HepG2 (cell line): Measurements from ENCODE around the gene FUT8. TPM values are rescaled to one million over a fixed set of nuclear protein-coding genes. Genes with fewer than 3 reads are reported as not detected.
"Not testable (repeated sequence)": the region's sequence is repeated elsewhere in the genome, so short reads cannot be mapped to it uniquely, and the experiment has no call there.

Experiments
- ATAC-seq: fragments of 200-7000 bp; cut with Tn5 transposase; 3 replicates; pipeline ENCODE4 v1.9.1; 2020; ENCODE audit warnings: mild to moderate bottlenecking, moderate library complexity
- BruUV-seq: library from RNA; stranded (reverse); fragments of 400-500 nt; replicated peaks from 2 replicates; lab custom pipeline; 2021; lab: Mats Ljungman, UMichigan
- CTCF ChIA-PET: fragments of 300-600 bp; formaldehyde crosslinking; extraction: SDS; loops from one replicate; lab custom pipeline; 2021; ENCODE audit warnings: low total read pairs, inconsistent platforms, low intra/inter-chr PET ratio; lab: Yijun Ruan, JAX
- POLR2A ChIA-PET: fragments of 350-600 bp; sonication (Branson Sonifier 250); formaldehyde crosslinking; loops from one replicate; lab custom pipeline; 2020; ENCODE audit warnings: antibody characterized with exemption, inconsistent platforms; lab: Yijun Ruan, JAX
- DNase-seq: peaks from one replicate; pipeline ENCODE4 v3.0.0-alpha.2; 2015; ENCODE audit warnings: low spot score
- FAIRE-seq: peaks from 3 replicates; lab custom pipeline; 2011; peaks lifted over from hg19 to GRCh38; lab: Jason Lieb, UNC
- H2AFZ ChIP-seq: one replicate; pipeline ENCODE4 v1.6.1; 2011; ENCODE audit warnings: low read length, inconsistent platforms
- H3K27ac ChIP-seq: fragments of 300-600 bp; 3 replicates; pipeline ENCODE4 v1.8.0; 2011; ENCODE audit warnings: mixed run types, mild to moderate bottlenecking, mixed read lengths, low read length, inconsistent platforms; ENCODE audit not compliant: insufficient read depth; ENCODE audit errors: extremely low read length
- H3K27me3 ChIP-seq, 2 experiments: fragments of 200-600 bp in 1 of 2; 2 replicates in 1 of 2; 3 replicates in 1 of 2; pipeline versions ENCODE4 v1.6.0 to v1.8.0; 2011; ENCODE audit warnings: low read length in 2 of 2, mild to moderate bottlenecking in 2 of 2, moderate library complexity in 2 of 2, inconsistent platforms in 1 of 2; ENCODE audit not compliant: insufficient read depth in 2 of 2, control insufficient read depth in 1 of 2
- H3K36me3 ChIP-seq, 2 experiments: fragments of 200-600 bp in 1 of 2; replicated peaks in 1 of 2; 2 replicates in 1 of 2; 3 replicates in 1 of 2; pipeline versions ENCODE4 v1.5.1 to v1.8.0; 2011; ENCODE audit warnings: low read length in 2 of 2, inconsistent platforms in 1 of 2; ENCODE audit not compliant: insufficient read depth in 2 of 2, control insufficient read depth in 1 of 2
- H3K4me1 ChIP-seq: 2 replicates; pipeline ENCODE4 v1.5.1; 2012; ENCODE audit warnings: low read length, inconsistent platforms; ENCODE audit not compliant: insufficient read depth
- H3K4me2 ChIP-seq: 2 replicates; pipeline ENCODE4 v1.6.0; 2011; ENCODE audit warnings: low read depth, low read length, inconsistent platforms
- H3K4me3 ChIP-seq, 3 experiments: fragments of 200-600 bp in 1 of 3; sonication (generic), shearing (Covaris generic) in 1 of 3; replicated peaks in 1 of 3; 2 replicates each; pipeline ENCODE4 v1.5.1; 2011 to 2016; ENCODE audit warnings: low read length in 3 of 3, inconsistent platforms in 2 of 3, low read depth in 2 of 3, mild to moderate bottlenecking in 2 of 3, control low read depth in 1 of 3, mixed read lengths in 1 of 3; ENCODE audit not compliant: insufficient read depth in 1 of 3
- H3K79me2 ChIP-seq: one replicate; pipeline ENCODE4 v1.6.1; 2011; ENCODE audit warnings: low read length, inconsistent platforms; ENCODE audit not compliant: insufficient read depth
- H3K9ac ChIP-seq: 2 replicates; pipeline ENCODE4 v1.6.0; 2011; ENCODE audit warnings: mild to moderate bottlenecking, low read depth, low read length, inconsistent platforms; ENCODE audit not compliant: insufficient read depth
- H3K9me3 ChIP-seq: 2 replicates; pipeline ENCODE4 v1.5.1; 2012; ENCODE audit warnings: mild to moderate bottlenecking, low read length
- H4K20me1 ChIP-seq: 2 replicates; pipeline ENCODE4 v1.6.0; 2011; ENCODE audit warnings: inconsistent platforms, mild to moderate bottlenecking, low read length, moderate library complexity; ENCODE audit not compliant: insufficient read depth
- ADNP ChIP-seq: sonication (generic); formaldehyde crosslinking; IDR thresholded peaks from 2 replicates; pipeline ENCODE4 v1.4.0; 2020; ENCODE audit warnings: missing genetic modification reagents
- FLYWCH1 ChIP-seq: sonication (generic); formaldehyde crosslinking; IDR thresholded peaks from 2 replicates; pipeline ENCODE4 v1.8.1; 2023; ENCODE audit warnings: mild to moderate bottlenecking, missing genetic modification reagents
- GFI1 ChIP-seq: sonication (generic); formaldehyde crosslinking; IDR thresholded peaks from 2 replicates; pipeline ENCODE4 v1.5.0; 2020; ENCODE audit warnings: missing genetic modification reagents, mild to moderate bottlenecking, borderline replicate concordance
- GMEB2 ChIP-seq: IDR thresholded peaks from 2 replicates; pipeline ENCODE4 v1.6.1; 2016; ENCODE audit warnings: missing biosample characterization, missing genetic modification reagents, low read depth
- MED1 ChIP-seq: sonication (generic); formaldehyde crosslinking; IDR thresholded peaks from 2 replicates; pipeline ENCODE4 v1.4.0; 2020; ENCODE audit warnings: missing genetic modification reagents
- NR3C1 ChIP-seq: sonication (generic); formaldehyde crosslinking; IDR thresholded peaks from 2 replicates; pipeline ENCODE4 v1.4.0; 2020; ENCODE audit warnings: missing genetic modification reagents
- PLRG1 ChIP-seq: fragments of 450-650 bp; conservative IDR thresholded peaks from 2 replicates; pipeline ENCODE4 v1.6.1; 2016
- RFX1 ChIP-seq: fragments of 450-650 bp; IDR thresholded peaks from 2 replicates; pipeline ENCODE4 v1.6.1; 2017
- ZC3H4 ChIP-seq: sonication (generic); formaldehyde crosslinking; IDR thresholded peaks from 2 replicates; pipeline ENCODE4 v1.4.0; 2020; ENCODE audit warnings: missing genetic modification reagents, borderline replicate concordance
- ZFP41 ChIP-seq: sonication (generic); formaldehyde crosslinking; IDR thresholded peaks from 2 replicates; pipeline ENCODE4 v1.4.0; 2020; ENCODE audit warnings: mild to moderate bottlenecking, missing genetic modification reagents, borderline replicate concordance
- ZFP62 ChIP-seq: sonication (generic); formaldehyde crosslinking; IDR thresholded peaks from 2 replicates; pipeline ENCODE4 v1.4.0; 2020; ENCODE audit warnings: missing genetic modification reagents
- ZNF138 ChIP-seq: sonication (generic); formaldehyde crosslinking; IDR thresholded peaks from 2 replicates; pipeline ENCODE4 v1.5.0; 2020; ENCODE audit warnings: mild to moderate bottlenecking, low read depth, missing genetic modification reagents
- ZNF3 ChIP-seq: IDR thresholded peaks from 2 replicates; pipeline ENCODE4 v1.7.0; 2017; ENCODE audit warnings: inconsistent platforms
- ZNF639 ChIP-seq: conservative IDR thresholded peaks from 2 replicates; pipeline ENCODE4 v1.6.1; 2018; ENCODE audit warnings: missing genetic modification reagents
- ZNF674 ChIP-seq: sonication (generic); formaldehyde crosslinking; IDR thresholded peaks from 2 replicates; pipeline ENCODE4 v1.5.0; 2020; ENCODE audit warnings: low read depth, mild to moderate bottlenecking, missing genetic modification reagents
- WGBS: methylation state at CpG from one replicate; pipeline ENCODE4 v1.1.6; 2017; ENCODE audit warnings: low lambda C conversion rate; 5-methylcytosine and 5-hydroxymethylcytosine counted together
- in situ Hi-C: cut with HindIII; loops from 2 replicates; pipeline ENCODE4 v1.10.0; 2017; ENCODE audit warnings: low pct_unique_long_range_greater_than_20kb; ENCODE audit not compliant: extremely low pct_ligation_motif_present
- intact Hi-C: fragments of 100-400 bp; cut with micrococcal nuclease; formaldehyde crosslinking; loops from one replicate; pipeline ENCODE4 v1.10.0; 2022; ENCODE audit not compliant: unreplicated experiment
- polyA plus RNA-seq, 8 experiments: library from polyadenylated mRNA; depleted of rRNA in 3 of 8; stranded (reverse) in 7 of 8; unstranded in 1 of 8; fragments of >200 nt; fragmentation: Illumina TruSeq in 4 of 8; extraction: Trizol in 4 of 8; gene quantifications; 2 replicates each; pipeline versions ENCODE4 v1.2.1 to v1.2.3, GENCODE V29; 2011 to 2016; ENCODE audit warnings: low read depth in 4 of 8, missing spikeins in 1 of 8, mixed read lengths in 1 of 8; ENCODE audit not compliant: insufficient read depth in 1 of 8
- total RNA-seq, 5 experiments: library from RNA; depleted of rRNA; stranded (reverse); fragments of >200 nt; fragmentation: Illumina TruSeq; extraction: Trizol; gene quantifications; 2 replicates each; pipeline ENCODE4 v1.2.3, GENCODE V29; 2016; ENCODE audit warnings: low read depth in 1 of 5

FUT8 gene
- total and polyA plus RNA-seq, 2 of the 13 experiments (the other 11 are each of a cell fraction or from before 2014, with no cell fraction given): 9.3 to 17.5 TPM

- DNase-seq (no peak), ATAC-seq (no peak), FAIRE-seq (no peak)
- no peak overlapping the region for H3K9ac ChIP-seq
- H3K27ac ChIP-seq: no peak overlapping the region
- no peak overlapping the region for H2AFZ ChIP-seq
- no peaks in the 10 kb centered on the region for H3K79me2 ChIP-seq
- intact Hi-C loops: no loop called here
- BruUV-seq: no TSS peak
- no peaks in the 10 kb centered on the region for H4K20me1 ChIP-seq
- POLR2A ChIA-PET: no interaction called here
- TF ChIP-seq ZNF3 (CRISPR knock-in tag) (no peak), ZNF674 (no peak), GFI1 (CRISPR knock-in tag) (no peak), MED1 (CRISPR knock-in tag) (no peak), RFX1 (no peak), ADNP (CRISPR knock-in tag) (no peak), ZNF639 (no peak), FLYWCH1 (CRISPR knock-in tag) (no peak), ZFP62 (CRISPR knock-in tag) (no peak), NR3C1 (CRISPR knock-in tag) (no peak), ZNF138 (CRISPR knock-in tag) (no peak), ZFP41 (no peak), ZC3H4 (CRISPR knock-in tag) (no peak), GMEB2 (no peak), PLRG1 (no peak)
- H3K9me3 ChIP-seq: no peaks in the 10 kb centered on the region
- no peaks in the 10 kb centered on the region for H3K36me3 ChIP-seq
- WGBS: 96% methylated on average over 6 of the region's 6 CpGs
- H3K4me3 ChIP-seq: no peak overlapping the region
- no peaks in the 10 kb centered on the region for H3K4me1 ChIP-seq
- H3K27me3 ChIP-seq: no peaks in the 10 kb centered on the region
- H3K4me2 ChIP-seq: no peak overlapping the region
- in situ Hi-C loops: no loop called here
- CTCF ChIA-PET: no interaction called here
Measured at GRCh38 chr14:65425885-65426284, 13.4 kb downstream of the FUT8 start.

GRCh38 chr14:65426902-65427301 lies 14.4 kb downstream of the FUT8 start:
- in situ Hi-C loops, H3K9ac ChIP-seq, intact Hi-C loops, H4K20me1 ChIP-seq, H3K79me2 ChIP-seq, POLR2A ChIA-PET, H3K27me3 ChIP-seq, H3K36me3 ChIP-seq, BruUV-seq, CTCF ChIA-PET, H3K27ac ChIP-seq, DNase-seq, H3K9me3 ChIP-seq, H3K4me3 ChIP-seq, H3K4me2 ChIP-seq, H2AFZ ChIP-seq, FAIRE-seq, H3K4me1 ChIP-seq, ATAC-seq: not testable (repeated sequence)
- WGBS: 95% methylated on average over 12 of the region's 12 CpGs
